Measurements from ENCODE around the gene MGAT4A.
"Not testable (repeated sequence)": the region's sequence is repeated elsewhere in the genome, so short reads cannot be mapped to it uniquely, and the experiment has no call there.

MGAT4A gene

GRCh38 chr2:98701230-98701629 is 29.7 kb downstream of the MGAT4A start:
- no peak for DNase-seq

GRCh38 chr2:98698896-98699295 is 32.0 kb downstream of the MGAT4A start:
- DNase-seq, result no peak

DNA sequence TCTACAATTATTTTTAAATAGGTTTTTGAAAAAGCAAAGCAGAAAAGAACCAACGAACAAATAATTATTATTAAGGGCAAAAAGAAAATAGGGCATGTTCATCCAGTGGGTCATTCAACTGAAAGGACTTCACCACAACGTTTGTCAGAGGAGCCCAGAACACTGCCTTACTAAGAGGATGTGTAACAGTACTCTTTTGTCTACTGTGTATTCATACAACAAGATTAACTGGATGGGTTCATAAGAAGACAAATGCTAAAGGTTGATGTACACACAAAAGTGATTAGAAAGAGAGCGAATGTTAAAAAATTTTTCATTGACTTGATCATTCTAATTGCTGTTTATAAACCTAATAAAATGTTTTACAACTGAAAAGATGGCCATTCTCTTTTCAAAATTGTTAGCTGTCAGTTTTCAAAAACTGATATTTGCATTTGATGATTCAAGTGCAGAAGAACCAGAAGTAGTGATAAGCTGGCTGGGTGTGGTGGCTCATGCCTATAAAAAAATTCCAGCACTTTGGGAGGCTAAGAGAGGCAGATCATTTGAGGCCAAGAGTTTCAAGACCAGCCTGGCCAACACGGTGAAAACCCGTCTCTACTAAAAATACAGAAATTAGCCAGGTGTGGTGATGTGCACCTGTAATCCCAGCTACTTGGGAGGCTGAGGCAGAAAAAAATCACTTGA is 33.1 kb downstream of the MGAT4A start:
- no peak for DNase-seq

GRCh38 chr2:98696200-98696599 is 34.7 kb downstream of the MGAT4A start:
- DNase-seq, result no peak

DNA sequence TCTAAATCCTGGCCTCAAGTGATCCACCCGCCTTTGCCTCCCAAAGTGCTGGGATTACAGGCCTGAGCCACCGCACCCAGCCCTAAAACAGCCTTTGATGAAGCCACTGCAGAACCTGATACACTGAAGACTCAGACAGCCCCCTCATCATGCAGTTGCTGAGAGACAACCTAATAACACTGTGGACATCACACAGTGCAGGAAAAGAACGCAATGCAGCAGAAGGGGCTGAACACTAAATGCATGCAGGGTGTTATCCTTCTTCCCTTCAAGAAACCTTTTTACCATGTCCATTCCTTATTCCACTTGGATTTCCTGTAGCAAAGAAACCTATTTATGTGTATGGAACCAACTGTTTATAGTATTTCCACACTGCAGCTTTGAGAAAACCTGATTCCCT is 35.7 kb downstream of the MGAT4A start:
- DNase-seq, result no peak

GRCh38 chr2:98693477-98693876 is 37.5 kb downstream of the MGAT4A start:
- DNase-seq, result no peak

GRCh38 chr2:98692090-98693054 is 38.6 kb downstream of the MGAT4A start:
- DNase-seq, result no peak

GRCh38 chr2:98691303-98691702 is 39.6 kb downstream of the MGAT4A start:
- DNase-seq, result no peak

GRCh38 chr2:98685930-98686887 is 44.7 kb downstream of the MGAT4A start:
- DNase-seq, result no peak

GRCh38 chr2:98683728-98684127 is 47.2 kb downstream of the MGAT4A start:
- no peak for DNase-seq

DNA sequence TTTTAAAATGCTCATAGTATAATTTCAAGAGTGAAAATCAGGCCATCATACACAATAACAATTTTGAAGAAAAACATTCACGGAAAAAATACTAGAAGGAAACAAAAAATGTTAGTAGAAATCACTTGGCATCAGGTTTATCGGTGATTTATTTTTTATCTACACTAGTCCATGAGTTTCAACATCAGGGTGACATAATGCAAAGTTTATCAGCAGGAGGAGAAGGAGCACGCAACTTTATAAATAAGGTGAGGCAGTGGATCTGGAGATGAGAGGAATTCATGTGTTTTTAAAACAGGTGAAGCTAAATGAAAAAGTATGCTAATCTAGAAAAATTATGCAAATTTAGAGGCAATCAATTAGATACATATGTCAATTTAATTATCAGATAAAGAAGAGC is 54.2 kb downstream of the MGAT4A start:
- no peak for DNase-seq

GRCh38 chr2:98674233-98674964 is 56.5 kb downstream of the MGAT4A start:
- no peak for DNase-seq

DNA sequence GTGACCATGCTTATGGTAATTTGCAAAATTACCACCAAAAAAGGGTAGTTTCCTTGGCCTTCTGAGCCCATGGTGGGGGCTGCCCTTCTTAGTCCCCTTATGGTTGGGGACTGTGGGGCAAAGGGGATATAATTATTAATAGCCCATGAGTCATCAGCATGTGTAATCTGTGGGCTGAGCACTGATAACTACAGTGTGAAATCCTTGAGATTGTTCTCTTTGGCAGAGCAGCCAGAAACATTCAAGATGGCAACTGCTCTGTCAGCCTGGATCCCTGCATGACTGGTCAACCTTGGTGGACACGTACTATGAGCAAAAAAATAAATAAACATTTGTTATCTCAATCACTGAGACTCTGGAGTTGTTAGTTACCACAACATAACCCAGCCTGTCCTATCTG is 61.3 kb downstream of the MGAT4A start:
- no peak for DNase-seq

- DNase-seq, result no peak
Measured at GRCh38 chr2:98665677-98666076, 65.3 kb downstream of the MGAT4A start.

- no peak for DNase-seq
Measured at GRCh38 chr2:98664323-98664722, 66.6 kb downstream of the MGAT4A start.

DNA sequence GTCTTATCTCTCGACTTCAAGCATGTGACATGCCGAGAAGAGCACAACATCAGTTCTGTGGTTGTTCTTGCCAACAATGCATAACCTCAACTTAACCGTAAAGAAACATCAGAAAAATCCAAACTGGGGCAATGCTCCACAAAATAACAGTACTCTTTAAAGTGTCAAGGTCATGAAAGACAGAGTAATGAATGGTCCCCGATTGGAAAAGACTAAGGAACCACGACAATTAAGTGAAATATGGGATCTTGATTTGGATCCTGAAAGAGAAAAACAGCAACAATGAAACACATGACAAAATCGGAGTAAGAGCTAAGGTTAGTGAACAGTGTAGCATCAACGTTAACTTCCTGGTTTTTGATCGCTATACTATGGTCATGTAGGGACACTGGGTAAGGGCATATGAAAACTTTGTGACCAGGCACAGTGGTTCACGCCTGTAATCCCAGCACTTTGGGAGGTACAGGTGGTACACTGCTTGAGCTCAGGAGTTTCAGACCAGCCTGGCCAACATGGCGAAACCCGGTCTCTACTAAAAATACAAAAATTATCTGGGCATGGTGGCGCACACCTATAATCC is 67.3 kb downstream of the MGAT4A start:
- no peak for DNase-seq

DNA sequence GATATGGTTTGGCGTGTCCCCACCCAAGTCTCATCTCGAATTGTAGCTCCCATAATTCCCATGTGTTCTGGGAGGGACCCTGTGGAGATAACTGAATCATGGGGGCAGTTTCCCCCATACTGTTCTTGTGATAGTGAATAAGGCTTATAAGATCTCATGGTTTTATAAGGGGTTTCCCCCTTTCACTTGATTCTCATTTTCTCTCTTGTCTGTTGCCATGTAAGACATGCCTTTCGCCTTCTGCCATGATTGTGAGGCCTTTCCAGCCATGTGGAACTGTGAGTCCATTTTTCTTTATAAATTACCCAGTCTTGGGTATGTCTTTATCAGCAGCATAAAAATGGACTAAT is 71.5 kb downstream of the MGAT4A start:
- DNase-seq, result not testable (repeated sequence)

DNA sequence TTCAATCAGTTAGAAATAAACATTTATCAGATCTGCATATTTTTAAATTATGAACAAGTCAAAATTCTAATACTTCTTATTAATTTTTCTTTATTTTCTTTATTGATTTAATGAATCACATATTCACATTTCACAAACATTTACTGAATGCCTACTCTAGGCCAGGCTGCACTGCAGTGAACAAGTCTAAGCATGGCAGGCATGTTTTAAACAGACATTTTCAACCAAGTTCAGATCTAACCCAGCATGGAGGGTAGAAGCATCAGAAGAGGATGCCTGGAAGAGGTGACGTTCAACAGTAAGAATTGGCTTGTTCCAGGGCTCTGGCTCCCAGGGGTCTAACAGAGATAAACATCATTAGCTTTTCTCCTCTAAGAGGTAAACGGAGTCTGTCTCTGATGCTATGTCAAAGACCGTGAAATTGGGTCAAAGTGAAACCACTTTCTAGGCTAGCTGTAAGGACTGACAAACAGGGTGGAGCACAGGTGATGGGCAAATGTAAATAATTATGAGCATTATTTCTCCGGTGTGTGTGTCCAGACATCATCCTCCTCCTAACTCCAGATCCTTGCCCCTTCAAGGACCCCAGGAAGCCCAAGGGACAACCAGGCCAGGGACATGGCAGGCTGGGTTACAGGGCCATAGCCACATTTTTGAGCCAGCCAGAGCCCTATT is 72.0 kb downstream of the MGAT4A start:
- no peak for DNase-seq

DNA sequence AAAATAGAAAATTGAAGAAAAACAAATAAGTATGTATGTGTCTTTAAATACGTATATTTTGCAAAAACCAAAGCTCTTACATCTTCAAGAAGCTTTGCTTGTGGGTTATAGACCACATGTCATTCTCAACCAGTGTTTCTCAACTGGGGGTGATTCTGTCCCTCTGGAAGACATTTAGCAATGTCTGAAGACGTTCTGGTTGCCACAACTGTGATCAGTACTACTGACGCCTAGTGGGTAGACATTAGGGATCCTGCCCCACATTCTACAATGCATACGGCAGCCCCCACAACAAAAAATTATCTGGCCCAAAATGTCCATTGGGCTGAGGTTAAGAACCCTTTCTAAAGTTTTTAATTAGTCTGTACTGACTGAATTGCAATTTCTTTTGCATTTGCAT is 74.1 kb downstream of the MGAT4A start:
- DNase-seq, result no peak

- no peak for DNase-seq
Measured at GRCh38 chr2:98654699-98655495, 76.0 kb downstream of the MGAT4A start.

DNA sequence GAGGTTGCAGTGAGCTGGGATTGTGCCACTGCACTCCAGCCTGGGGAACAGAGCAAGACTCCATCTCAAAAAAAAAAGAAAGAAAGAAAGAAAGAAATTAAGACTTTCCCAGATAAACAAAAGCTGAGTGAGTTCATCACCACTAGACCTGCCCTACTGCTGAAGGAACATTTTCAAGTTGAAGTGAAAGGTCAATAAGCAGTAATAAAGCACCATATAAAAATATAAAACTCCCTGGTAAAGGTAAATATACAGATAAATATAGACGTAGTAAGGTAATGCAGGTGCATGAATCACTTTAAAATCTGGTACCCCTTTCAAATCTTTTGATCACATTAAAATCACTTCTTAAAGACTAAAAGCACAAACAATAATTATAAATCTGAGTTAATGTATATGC is 79.9 kb downstream of the MGAT4A start:
- no peak for DNase-seq

Data from NCI-H2029 treated with DMSO at 0.1 percent for 48 hours (cell line).